Hindlimb muscle (tissue), 1 donor: ENCODE results near the gene TMEM204. TPM values are rescaled to one million over a fixed set of nuclear protein-coding genes. Genes with fewer than 3 reads are reported as not detected.

Experiments
- DNase-seq: peaks from one replicate; pipeline ENCODE4 v3.0.0-alpha.2; 2013
- polyA plus RNA-seq: library from polyadenylated mRNA; unstranded; fragments of 120-200 nt; gene quantifications from one replicate; pipeline ENCODE4 v1.2.1, GENCODE V29; 2013; ENCODE audit not compliant: insufficient read length

TMEM204 gene
- polyA plus RNA-seq, 1 donor: 16.2 TPM

GRCh38 chr16:1601031-1601430 is 67.6 kb downstream of the TMEM204 start:
- no peak for DNase-seq

GRCh38 chr16:1601489-1601888 is 68.0 kb downstream of the TMEM204 start:
- DNase-seq: no peak

GRCh38 chr16:1602285-1602684 is 68.8 kb downstream of the TMEM204 start:
- DNase-seq: no peak

Other genes with a start within 250 kb of the TMEM204 start
- gene UBE2I, start 224.0 kb upstream of the TMEM204 start, polyA plus RNA-seq: 101 TPM
- 0.72 TPM for gene BAIAP3, start 200.0 kb upstream of the TMEM204 start, polyA plus RNA-seq
- 59.2 TPM for gene TSR3, start 181.8 kb upstream of the TMEM204 start, polyA plus RNA-seq
- gene GNPTG, start 181.7 kb upstream of the TMEM204 start, polyA plus RNA-seq: 40.6 TPM
- 9.8 TPM for gene UNKL, start 119.0 kb upstream of the TMEM204 start, polyA plus RNA-seq
- 11.9 TPM for gene UQCC4, start 112.9 kb upstream of the TMEM204 start, polyA plus RNA-seq
- gene PERCC1, start 102.6 kb upstream of the TMEM204 start, polyA plus RNA-seq: 0.43 TPM
- gene CCDC154, start 89.1 kb upstream of the TMEM204 start, polyA plus RNA-seq: 2.5 TPM
- gene CLCN7, start 58.6 kb upstream of the TMEM204 start, polyA plus RNA-seq: 39.9 TPM
- gene PTX4, start 44.7 kb upstream of the TMEM204 start, polyA plus RNA-seq: 0.59 TPM
- gene TELO2, start 40.3 kb upstream of the TMEM204 start, polyA plus RNA-seq: 36.9 TPM
- 11.7 TPM for gene IFT140, start 78.4 kb downstream of the TMEM204 start, polyA plus RNA-seq
- 18.5 TPM for gene CRAMP1, start 78.7 kb downstream of the TMEM204 start, polyA plus RNA-seq
- 41.4 TPM for gene JPT2, start 144.6 kb downstream of the TMEM204 start, polyA plus RNA-seq
- gene MAPK8IP3, start 172.5 kb downstream of the TMEM204 start, polyA plus RNA-seq: 55.3 TPM
- gene NME3, start 237.9 kb downstream of the TMEM204 start, polyA plus RNA-seq: 22.8 TPM
- gene EME2, start 239.1 kb downstream of the TMEM204 start, polyA plus RNA-seq: 7.2 TPM
- gene MRPS34, start 239.5 kb downstream of the TMEM204 start, polyA plus RNA-seq: 45.8 TPM
- gene SPSB3, start 248.9 kb downstream of the TMEM204 start, polyA plus RNA-seq: 30.5 TPM
- gene NUBP2, start 249.3 kb downstream of the TMEM204 start, polyA plus RNA-seq: 48.7 TPM